Measurements from ENCODE around the gene RAMP1. TPM values are rescaled to one million over a fixed set of nuclear protein-coding genes. Genes with fewer than 3 reads are reported as not detected.

Gene RAMP1
- total RNA-seq, 1 experiment from 2014 or later, result 0.63 TPM

DNA sequence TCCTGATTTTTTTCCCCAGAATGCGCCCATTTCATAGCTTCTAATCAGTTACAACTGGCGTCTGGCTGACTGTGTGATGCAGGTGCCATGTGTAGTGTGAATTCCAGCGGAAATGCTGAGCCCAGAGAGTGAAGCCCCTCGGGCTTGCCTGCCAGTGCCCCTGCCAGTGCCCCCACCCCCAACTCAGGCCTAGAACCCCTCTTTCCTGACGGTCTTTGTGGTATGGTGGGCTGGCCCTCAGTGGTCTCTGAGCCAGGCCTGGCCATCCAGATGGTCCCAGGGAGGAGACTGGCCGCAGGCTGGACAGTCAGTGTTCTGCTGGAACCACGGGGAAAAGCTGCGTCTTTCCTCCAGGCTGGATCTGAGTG lies 3.1 kb downstream of the RAMP1 start:
- no peak overlapping the region for H4K8ac ChIP-seq (replicated peaks; ENCODE audit: insufficient read length, low read depth, low read length)
- TF ChIP-seq, protein P1, sequence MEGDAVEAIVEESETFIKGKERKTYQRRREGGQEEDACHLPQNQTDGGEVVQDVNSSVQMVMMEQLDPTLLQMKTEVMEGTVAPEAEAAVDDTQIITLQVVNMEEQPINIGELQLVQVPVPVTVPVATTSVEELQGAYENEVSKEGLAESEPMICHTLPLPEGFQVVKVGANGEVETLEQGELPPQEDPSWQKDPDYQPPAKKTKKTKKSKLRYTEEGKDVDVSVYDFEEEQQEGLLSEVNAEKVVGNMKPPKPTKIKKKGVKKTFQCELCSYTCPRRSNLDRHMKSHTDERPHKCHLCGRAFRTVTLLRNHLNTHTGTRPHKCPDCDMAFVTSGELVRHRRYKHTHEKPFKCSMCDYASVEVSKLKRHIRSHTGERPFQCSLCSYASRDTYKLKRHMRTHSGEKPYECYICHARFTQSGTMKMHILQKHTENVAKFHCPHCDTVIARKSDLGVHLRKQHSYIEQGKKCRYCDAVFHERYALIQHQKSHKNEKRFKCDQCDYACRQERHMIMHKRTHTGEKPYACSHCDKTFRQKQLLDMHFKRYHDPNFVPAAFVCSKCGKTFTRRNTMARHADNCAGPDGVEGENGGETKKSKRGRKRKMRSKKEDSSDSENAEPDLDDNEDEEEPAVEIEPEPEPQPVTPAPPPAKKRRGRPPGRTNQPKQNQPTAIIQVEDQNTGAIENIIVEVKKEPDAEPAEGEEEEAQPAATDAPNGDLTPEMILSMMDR (conservative IDR thresholded peaks at IDR 0.05), result no peak
- H3T11ph ChIP-seq (ENCODE audit: low read length), result no peak overlapping the region
- Mint-ChIP-seq H3K36me3 (ENCODE audit: insufficient read depth in 1 of 3, low read depth in 3 of 3) (peaks cover 0 to 2% (median 0%) of the 10 kb centered on the region in 3 experiments; a peak in 1 of 7 replicates), H3K4me1 (peaks cover 24 to 31% of the 10 kb centered on the region in 2 experiments), H3K4me3 (no peak overlapping the region), H3K9me3 (no peaks in the 10 kb centered on the region), H3K27me3 (ENCODE audit: low read depth) (peaks cover 45% of the 10 kb centered on the region), H3K27ac (no peak overlapping the region)
- H3K4ac ChIP-seq (ENCODE audit: low read depth, low read length), result no peak overlapping the region
- no peak overlapping the region for H2AFZ ChIP-seq (ENCODE audit: low read length)
- H4K91ac ChIP-seq (ENCODE audit: insufficient read length, low read depth, low read length), result no peak overlapping the region
- no peak overlapping the region for H2BK20ac ChIP-seq (ENCODE audit: low read depth, low read length, poor library complexity, severe bottlenecking)
- no peak overlapping the region for H3K27ac ChIP-seq (ENCODE audit: insufficient read length, low read depth, low read length)
- no CpG with 5 or more reads among the region's 8 CpGs for WGBS (ENCODE audit: extremely low coverage, insufficient read length, low lambda C conversion rate)
- H2BK120ac ChIP-seq (ENCODE audit: low read depth, low read length, poor library complexity, severe bottlenecking), result no peak overlapping the region
- no peaks in the 10 kb centered on the region; the same call in 1 of the 2 replicates for H3K4me1 ChIP-seq (ENCODE audit: insufficient read depth, low read length)
- H3K14ac ChIP-seq (ENCODE audit: insufficient read depth, low read length), result no peak overlapping the region
- H2BK5ac ChIP-seq (ENCODE audit: insufficient read length, low read length), result no peak overlapping the region
- H2BK15ac ChIP-seq (ENCODE audit: low read depth, low read length), result no peak overlapping the region
- no peak overlapping the region for H2BK12ac ChIP-seq (ENCODE audit: insufficient read length, low read depth, low read length)
- no peak overlapping the region for H3K56ac ChIP-seq (ENCODE audit: insufficient read length, low read depth, low read length)
- no peaks in the 10 kb centered on the region for H3K79me1 ChIP-seq (ENCODE audit: insufficient read depth, low read depth, low read length, poor library complexity, severe bottlenecking)
- no peak overlapping the region for H3K4me2 ChIP-seq (ENCODE audit: insufficient read depth, insufficient read length, low read length)
- H3K79me2 ChIP-seq (ENCODE audit: insufficient read depth, low read length), result no peaks in the 10 kb centered on the region
- H2AK5ac ChIP-seq (ENCODE audit: insufficient read length, low read length), result no peak overlapping the region
- no peak overlapping the region for H3K9ac ChIP-seq (ENCODE audit: extremely low read depth, insufficient read length, low read length)
- DNase-seq, result no peak
- peaks cover 6% of the 10 kb centered on the region for H3K23me2 ChIP-seq (ENCODE audit: insufficient read length, low read depth, low read length, poor library complexity, severe bottlenecking)
- H3K18ac ChIP-seq (ENCODE audit: insufficient read length, low read depth, low read length), result no peak overlapping the region
- peaks cover 9% of the 10 kb centered on the region; the same call in 1 of the 2 replicates for H3K27me3 ChIP-seq (ENCODE audit: insufficient read depth, low read length)
- H3K9me3 ChIP-seq (ENCODE audit: control insufficient read depth, low read depth, low read length), result no peaks in the 10 kb centered on the region
- no peak overlapping the region for H3K23ac ChIP-seq (ENCODE audit: insufficient read length, low read depth, low read length)
- no peaks in the 10 kb centered on the region for H4K20me1 ChIP-seq (ENCODE audit: control insufficient read depth, insufficient read depth, insufficient read length)
- no peak overlapping the region for H4K5ac ChIP-seq (ENCODE audit: insufficient read length, low read depth, low read length)

All from H9 (cell line).